Heart left ventricle (tissue), 16 donors: ENCODE measurements around the gene WNK2. TPM values are rescaled to one million over a fixed set of nuclear protein-coding genes. Genes with fewer than 3 reads are reported as not detected.

Source experiments
- ATAC-seq, 4 donors: fragments of 200-7000 bp; cut with Tn5 transposase; one replicate each; pipeline ENCODE4 v1.9.1; 2020 to 2022; ENCODE audit warnings: moderate library complexity in 4 of 4, mild to moderate bottlenecking in 3 of 4, moderate number of reproducible peaks in 1 of 4
- DNase-seq, 5 donors: peaks; one replicate each; pipeline ENCODE4 v3.0.0-alpha.2; 2020
- H3K27ac ChIP-seq, 12 donors: fragments of 200-600 bp; sonication (generic) in 4 of 12; one replicate each; pipeline versions ENCODE4 v1.5.0 to v1.8.0; 2016 to 2022; ENCODE audit warnings: mild to moderate bottlenecking in 2 of 12
- H3K27me3 ChIP-seq, 9 donors: fragments of 200-600 bp; sonication (generic) in 2 of 9; one replicate each; pipeline versions ENCODE4 v1.5.1 to v1.8.0; 2016 to 2022; ENCODE audit warnings: mild to moderate bottlenecking in 3 of 9
- H3K36me3 ChIP-seq, 9 donors: fragments of 200-600 bp; sonication (generic) in 2 of 9; one replicate each; pipeline versions ENCODE4 v1.5.0 to v1.8.0; 2018 to 2022; ENCODE audit warnings: mild to moderate bottlenecking in 2 of 9
- H3K4me1 ChIP-seq, 12 donors: fragments of 200-600 bp; sonication (generic) in 4 of 12; one replicate each; pipeline versions ENCODE4 v1.5.0 to v1.8.0; 2016 to 2022; ENCODE audit warnings: mild to moderate bottlenecking in 3 of 12
- H3K4me3 ChIP-seq, 12 donors: fragments of 200-600 bp; sonication (generic) in 4 of 12; one replicate each; pipeline versions ENCODE4 v1.5.0 to v1.8.0; 2017 to 2022; ENCODE audit warnings: mild to moderate bottlenecking in 9 of 12, moderate library complexity in 4 of 12
- H3K9me3 ChIP-seq, 12 donors: fragments of 200-600 bp; sonication (generic) in 4 of 12; one replicate each; pipeline versions ENCODE4 v1.5.0 to v1.8.0; 2016 to 2022; ENCODE audit warnings: mild to moderate bottlenecking in 1 of 12
- CTCF ChIP-seq, 12 donors: fragments of 200-600 bp; sonication (generic) in 4 of 12; IDR thresholded peaks; one replicate each; pipeline versions ENCODE4 v1.5.0 to v1.8.0; 2018 to 2022; ENCODE audit warnings: antibody characterized with exemption in 12 of 12, mild to moderate bottlenecking in 5 of 12
- POLR2A ChIP-seq, 2 donors: fragments of 450-650 bp; IDR thresholded peaks; one replicate each; pipeline ENCODE4 v1.6.1; 2017; ENCODE audit warnings: antibody characterized with exemption in 2 of 2, mild to moderate bottlenecking in 2 of 2, moderate library complexity in 2 of 2
- WGBS, 4 donors: extraction: QIAGEN DNeasy Blood & Tissue Kit in 2 of 4; methylation state at CpG; one replicate each; pipeline versions ENCODE4 v1.1.5 to v1.1.7; 2013 to 2018; 5-methylcytosine and 5-hydroxymethylcytosine counted together
- intact Hi-C, 10 donors: fragments of 100-400 bp; cut with DNase I; formaldehyde crosslinking; loops; one replicate each; pipeline versions ENCODE4 v1.11.1 to v1.14.2; 2022
- polyA plus RNA-seq, 2 donors: library from polyadenylated mRNA; stranded (reverse); fragments of 200-250 nt; gene quantifications; one replicate each; pipeline ENCODE4 v1.2.3, GENCODE V29; 2013
- total RNA-seq, 9 donors: library from RNA; depleted of rRNA in 2 of 9; stranded (reverse); fragments of >200 nt in 2 of 9; fragmentation: NEBNext Ultra II Directional in 3 of 9; extraction: Animal tissue kit (Norgen Biotek cat#: 25700) in 3 of 9; gene quantifications; one replicate each; pipeline versions ENCODE4 v1.1.0 to v1.2.4, GENCODE V29; 2016 to 2023
- donor health status: ischemic (EF 13 %, LVEDD 7.1; RV severe dilation, severe dysfunction).
- donor health status: healthy with polysubstance abuse.
- donor health status: DM: no; HTN: yes; CAD: no.
- donor health status: DM: no; HTN: no; CAD: no.
- donor health status: ischemic (EF 25% LVEDD 6.9; RV normal size, moderate dysfunction).
- donor health status: ischemic (EF 25% LVEDD 5.7; RV mildly dilated, moderate dysfunction).
- donor health status: healthy.
- donor health status: DM: yes; HTN: yes; CAD: no.
- donor health status: ischemic (EF 35%, LVEDD 5.7; RV mildly dilated, moderate dysfunction).
- donor health status: nonischemic (EF 11% LVEDD 7.7; RV severe dilation, severe dysfunction).
- donor health status: DM: yes; HTN: yes; CAD: no.
- donor health status: PGD.
- donor health status: ischemic (EF 29% LVEDD 5.4; RV normal size, mild dysfunction).
- donor health status: nonischemic (EF 23%, LVEDD 6.1; RV moderate dilation, normal function).

Gene WNK2
- total and polyA plus RNA-seq, 11 donors: 29.4 to 206 (median 112) TPM

- no peak for DNase-seq
- peaks cover 0 to 13% (median 5%) of the 10 kb centered on the region in 12 donors for H3K4me1 ChIP-seq
- H3K27ac ChIP-seq: no peak overlapping the region
Measured at GRCh38 chr9:93167838-93168237, 16.1 kb upstream of the WNK2 start.

GRCh38 chr9:93168581-93168980 is 15.4 kb upstream of the WNK2 start:
- no peak for TF ChIP-seq POLR2A (IDR thresholded peaks at IDR 0.05)
- no peak for TF ChIP-seq CTCF (IDR thresholded peaks at IDR 0.05)
- Histone ChIP-seq H3K36me3 (no peaks in the 10 kb centered on the region), H3K27ac (no peak overlapping the region), H3K9me3 (no peaks in the 10 kb centered on the region), H3K27me3 (no peaks in the 10 kb centered on the region), H3K4me1 (peaks cover 0 to 14% (median 6%) of the 10 kb centered on the region in 12 donors), H3K4me3 (no peak overlapping the region)
- DNase-seq (no peak), ATAC-seq (peak in 3 of 4 donors; percentile 61 to 70 (median 65))
- intact Hi-C loops: loop anchor here in 2 of 10 donors (10.0 kb wide), 2 partner anchors 396 to 796 kb away; no protein-coding TSS in a partner anchor
- 44 to 61% (median 49%) methylated on average over 5 of the region's 5 CpGs for WGBS, 4 donors

More at GRCh38 chr9:93167838-93168237, 16.1 kb upstream of the WNK2 start:
- intact Hi-C loops: loop anchor here in 2 of 10 donors (10.0 kb wide), 2 partner anchors 397 to 797 kb away; no protein-coding TSS in a partner anchor
- 71 to 76% (median 75%) methylated on average over 4 of the region's 4 CpGs for WGBS, 4 donors
- no peaks in the 10 kb centered on the region for H3K36me3 ChIP-seq
- no peaks in the 10 kb centered on the region for H3K9me3 ChIP-seq
- H3K4me3 ChIP-seq: no peak overlapping the region
- H3K27me3 ChIP-seq: no peaks in the 10 kb centered on the region
- TF ChIP-seq POLR2A (IDR thresholded peaks at IDR 0.05): no peak
- TF ChIP-seq CTCF (IDR thresholded peaks at IDR 0.05): no peak
- ATAC-seq: no peak

GRCh38 chr9:93169444-93169843 is 14.5 kb upstream of the WNK2 start:
- no peak overlapping the region for H3K4me3 ChIP-seq
- TF ChIP-seq CTCF (IDR thresholded peaks at IDR 0.05) (no peak), POLR2A (IDR thresholded peaks at IDR 0.05) (no peak)
- intact Hi-C loops: loop anchor here in 2 of 10 donors (10.0 kb wide), 2 partner anchors 395 to 795 kb away; no protein-coding TSS in a partner anchor
- 95 to 100% (median 97%) methylated on average over 1 of the region's 1 CpG for WGBS, 4 donors
- H3K4me1 ChIP-seq: peaks cover 0 to 16% (median 7%) of the 10 kb centered on the region in 12 donors
- ATAC-seq (no peak), DNase-seq (no peak)
- H3K36me3 ChIP-seq: no peaks in the 10 kb centered on the region
- H3K27me3 ChIP-seq: no peaks in the 10 kb centered on the region
- H3K9me3 ChIP-seq: no peaks in the 10 kb centered on the region
- no peak overlapping the region for H3K27ac ChIP-seq

- TF ChIP-seq POLR2A (IDR thresholded peaks at IDR 0.05) (no peak), CTCF (IDR thresholded peaks at IDR 0.05) (no peak)
- H3K27me3 ChIP-seq: no peaks in the 10 kb centered on the region
- peaks cover 0 to 16% (median 7%) of the 10 kb centered on the region in 12 donors for H3K4me1 ChIP-seq
- H3K27ac ChIP-seq: no peak overlapping the region
- no peaks in the 10 kb centered on the region for H3K36me3 ChIP-seq
- H3K9me3 ChIP-seq: no peaks in the 10 kb centered on the region
- ATAC-seq (no peak), DNase-seq (peak in 1 of 5 donors; percentile 11)
- H3K4me3 ChIP-seq: no peak overlapping the region
- WGBS, 4 donors: 90 to 94% (median 91%) methylated on average over 8 of the region's 8 CpGs
- intact Hi-C loops: loop anchor here in 1 of 10 donors (10.0 kb wide), 1 partner anchor 394 kb away; no protein-coding TSS in a partner anchor
Measured at GRCh38 chr9:93170571-93170970, 13.4 kb upstream of the WNK2 start.
